NCI-H146 treated with DMSO at 0.1 percent for 48 hours (cell line): ENCODE results near the gene PLEK.

Source experiments
- DNase-seq: peaks from one replicate; lab custom pipeline; 2025; ENCODE audit not compliant: unreplicated experiment; lab: John Stamatoyannopoulos, UW

PLEK gene

DNA sequence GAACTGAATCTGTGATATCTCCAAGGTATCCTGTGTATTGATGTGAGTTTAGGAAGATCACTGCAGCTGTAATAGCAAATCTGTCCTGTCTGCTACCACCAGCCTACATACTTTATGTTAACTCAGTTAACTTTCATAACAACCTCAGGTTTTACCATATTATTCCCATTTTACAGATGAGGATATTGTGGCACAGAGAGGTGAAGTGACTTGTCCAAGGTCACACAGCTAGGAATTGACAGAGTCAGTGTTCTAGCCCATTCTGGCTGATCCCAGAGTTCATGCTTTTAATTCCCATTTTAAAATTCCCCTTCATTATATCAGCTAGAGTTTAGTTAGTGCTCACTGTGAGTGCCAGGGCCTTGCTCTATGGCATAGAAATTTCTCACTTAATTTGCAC, 49.4 kb downstream of the PLEK start:
- no peak for DNase-seq

DNA sequence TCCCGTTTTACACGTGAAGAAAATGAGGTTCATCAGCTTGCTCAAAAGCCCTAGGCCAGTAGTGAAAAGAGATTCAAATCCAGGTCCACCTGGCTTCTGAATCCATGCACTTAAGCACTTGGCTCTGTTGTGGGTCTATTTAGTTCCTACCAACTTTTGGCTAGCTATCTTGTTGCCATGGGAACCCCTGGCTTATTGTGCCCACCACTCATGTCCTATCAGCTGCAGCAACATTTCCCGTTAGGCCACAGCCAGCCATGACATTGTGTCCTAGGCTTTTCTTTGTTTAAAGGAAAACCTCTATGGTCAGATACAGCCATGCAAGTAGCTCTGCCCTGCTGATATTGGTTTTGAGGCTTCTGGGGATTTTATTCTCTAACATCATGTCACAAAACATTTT, 49.8 kb downstream of the PLEK start:
- no peak for DNase-seq

DNA sequence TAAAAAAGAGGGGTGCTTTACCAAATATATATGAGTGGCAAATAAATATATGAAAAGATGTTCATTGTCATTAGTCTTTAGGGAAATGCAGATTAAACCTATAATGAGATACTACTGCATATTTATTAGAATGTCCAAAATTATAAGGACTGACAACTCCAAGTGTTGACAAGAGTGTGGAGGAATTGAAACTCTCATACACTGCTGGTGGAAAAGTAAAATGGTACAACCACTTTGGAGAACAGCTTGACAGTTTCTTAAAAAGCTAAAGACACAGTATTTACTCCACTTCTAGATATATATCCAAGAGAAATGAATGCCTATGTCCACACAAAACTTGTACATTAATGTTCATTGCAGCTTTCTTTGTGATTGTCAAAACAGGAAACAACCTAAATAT, 50.4 kb downstream of the PLEK start:
- DNase-seq: no peak

DNA sequence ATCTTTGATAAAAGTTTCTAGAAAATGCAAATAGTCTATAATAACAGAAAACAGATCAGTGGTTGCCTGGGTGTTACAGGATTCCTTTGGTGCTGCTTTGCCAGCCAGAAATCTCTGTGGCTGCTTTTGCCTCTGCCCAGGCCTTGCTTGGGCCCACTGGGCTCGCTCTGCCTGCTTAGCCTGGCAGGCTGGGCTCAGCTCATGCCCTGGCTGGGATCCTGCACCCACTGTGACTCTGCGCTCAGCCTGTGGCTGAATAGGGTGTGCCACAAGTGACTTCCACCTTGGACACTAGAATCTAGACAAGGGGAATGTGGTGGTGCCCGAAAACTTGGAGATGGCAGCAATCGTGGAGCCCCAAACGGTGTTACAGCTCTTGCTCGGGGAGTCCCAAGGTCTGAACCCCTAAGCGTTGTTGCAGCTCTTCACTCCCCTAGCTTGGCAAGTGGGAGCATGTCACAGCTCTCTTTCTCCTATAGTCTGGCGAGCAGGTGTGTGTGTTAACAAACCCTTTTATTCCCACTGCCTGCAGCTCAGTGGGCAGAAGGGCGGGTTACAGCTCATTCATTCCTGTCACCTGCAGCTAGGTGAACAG, 51.1 kb downstream of the PLEK start:
- no peak for DNase-seq

DNA sequence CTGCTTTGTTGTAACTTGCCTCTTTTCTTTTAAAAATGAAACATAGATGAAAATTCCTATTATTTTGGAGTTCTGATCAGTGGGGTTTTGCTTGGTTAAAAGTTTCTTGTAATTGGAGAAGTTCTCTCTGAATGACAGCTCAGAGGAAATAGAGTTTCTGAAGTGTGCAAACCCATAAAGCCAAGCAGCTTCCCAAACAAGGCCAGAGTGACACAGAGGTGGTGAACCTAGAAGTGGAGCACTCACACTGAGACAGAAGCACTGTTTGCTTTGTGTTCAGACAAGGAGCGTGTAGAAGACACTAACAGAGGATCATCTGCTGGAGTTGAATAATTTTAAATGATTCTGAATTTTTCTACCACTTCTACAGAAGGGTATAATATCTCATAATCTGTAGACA, 52.8 kb downstream of the PLEK start:
- no peak for DNase-seq

DNA sequence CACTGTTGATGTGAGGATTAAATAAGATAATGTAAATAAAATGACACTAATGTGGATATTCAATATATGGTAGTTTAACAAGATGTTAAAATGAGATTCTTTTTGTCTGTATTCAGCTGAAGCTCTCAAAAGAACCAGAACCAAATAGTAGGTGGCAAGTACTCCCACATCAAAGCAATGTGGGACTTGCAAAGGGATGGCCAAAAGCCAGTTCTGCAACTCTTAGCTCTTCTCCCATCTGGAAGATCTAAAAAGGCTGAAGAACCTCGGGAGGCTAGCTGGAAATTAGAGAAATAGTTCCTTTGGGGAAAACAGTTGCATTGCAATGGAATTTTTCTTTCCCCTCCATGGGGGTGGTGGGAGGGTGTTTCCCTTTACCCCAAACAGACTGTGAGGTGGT, 53.3 kb downstream of the PLEK start:
- no peak for DNase-seq

DNA sequence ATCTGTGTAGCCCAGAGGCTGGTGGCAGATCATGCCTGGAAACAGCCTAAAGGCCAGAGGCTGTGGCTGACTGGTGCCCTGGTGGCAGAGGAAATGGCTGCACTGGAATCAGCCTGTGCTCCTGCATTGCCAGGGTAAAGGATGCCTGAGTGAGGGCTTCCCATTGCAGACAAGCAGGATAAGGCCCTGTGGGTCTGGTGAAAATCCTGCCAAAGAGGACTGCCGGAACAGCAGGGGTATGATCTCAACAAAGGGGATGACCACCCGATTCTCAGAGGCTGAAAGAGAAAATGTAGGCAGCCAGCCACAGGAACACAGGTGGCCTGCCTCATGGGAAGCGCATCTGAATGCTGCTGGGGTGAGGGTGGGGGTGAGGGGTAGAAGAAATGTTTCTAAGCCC, 53.8 kb downstream of the PLEK start:
- DNase-seq: no peak

DNA sequence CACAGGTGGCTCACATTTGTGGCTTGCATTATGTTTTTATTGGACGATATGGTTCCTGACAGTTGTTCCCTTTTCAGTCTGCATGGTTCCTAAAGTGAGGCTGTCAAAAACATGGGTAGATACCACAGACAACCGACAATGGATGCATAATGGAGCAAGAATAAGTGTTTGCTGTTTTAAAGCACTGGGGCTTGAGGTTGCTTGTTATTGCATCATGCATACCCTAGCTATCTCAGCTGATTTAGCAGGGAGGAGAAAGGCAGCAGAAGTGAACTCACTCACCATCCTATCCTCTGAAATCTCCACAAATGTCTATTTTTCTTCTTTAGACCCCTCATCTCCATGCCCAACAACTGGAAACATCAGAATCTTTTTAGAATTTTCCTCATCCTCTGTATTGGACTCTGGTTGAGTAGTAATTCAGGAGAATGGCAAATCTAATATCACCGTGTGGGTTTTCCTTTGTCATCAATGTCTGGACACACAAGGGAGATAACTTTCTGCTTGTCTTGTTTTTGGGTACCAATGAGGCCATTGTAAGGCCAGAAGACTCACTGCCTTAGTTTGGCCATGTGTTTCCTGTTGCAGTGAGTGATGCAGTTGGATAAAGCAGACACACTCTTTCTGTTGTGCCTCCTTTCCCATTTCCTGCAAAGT, 55.3 kb downstream of the PLEK start:
- DNase-seq: no peak

DNA sequence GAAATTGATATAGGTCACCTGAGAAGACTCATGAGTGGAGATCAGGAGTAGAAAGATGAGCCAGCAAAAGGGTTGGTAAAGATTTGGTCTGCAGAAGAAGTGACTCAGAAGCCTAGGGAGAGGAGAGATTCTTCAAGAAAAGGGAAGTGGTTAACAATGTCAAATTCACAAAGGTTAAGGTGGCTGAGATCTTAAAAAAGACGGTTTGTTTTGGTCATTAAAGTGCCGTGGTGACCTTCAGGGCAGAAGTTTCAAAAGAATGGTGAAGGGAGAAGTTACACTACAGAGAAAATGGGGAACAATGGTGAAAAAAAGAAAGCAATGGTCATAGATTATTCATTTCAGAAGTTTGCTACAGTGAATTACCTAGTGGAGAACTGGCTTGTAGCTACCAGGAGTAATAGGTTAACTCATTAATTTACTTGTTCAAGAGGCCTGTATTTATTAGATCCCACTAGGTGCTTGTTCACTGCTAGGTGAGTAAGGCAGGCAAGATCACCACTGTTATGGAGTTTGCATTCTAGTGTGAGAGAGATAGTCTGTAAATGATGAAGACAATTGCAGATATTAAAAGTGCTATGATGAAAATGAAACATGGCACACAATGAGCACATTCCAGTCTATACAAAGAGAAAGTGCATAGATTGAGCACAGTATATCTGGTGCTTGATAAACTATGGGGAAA, 59.0 kb downstream of the PLEK start:
- no peak for DNase-seq

DNA sequence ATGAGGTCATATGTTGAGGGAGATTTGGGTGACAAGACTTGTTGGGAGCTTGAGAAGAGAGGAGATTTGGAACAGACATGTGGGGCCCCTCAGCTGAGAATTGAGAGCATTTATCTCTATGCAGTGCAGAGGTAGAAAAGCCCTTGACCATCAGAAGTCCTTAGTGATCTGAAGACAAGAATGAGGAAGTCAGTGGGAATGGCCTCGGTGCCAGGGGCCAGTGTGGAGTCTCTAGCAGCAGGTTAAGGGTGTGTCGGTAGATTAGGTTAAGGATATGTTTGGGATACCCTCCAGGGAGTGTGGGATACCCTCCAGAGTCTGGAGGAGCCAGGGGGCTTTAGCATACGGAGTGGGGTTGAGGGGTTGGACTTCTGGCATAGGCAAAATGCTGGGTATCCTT, 60.4 kb downstream of the PLEK start:
- DNase-seq: no peak

DNA sequence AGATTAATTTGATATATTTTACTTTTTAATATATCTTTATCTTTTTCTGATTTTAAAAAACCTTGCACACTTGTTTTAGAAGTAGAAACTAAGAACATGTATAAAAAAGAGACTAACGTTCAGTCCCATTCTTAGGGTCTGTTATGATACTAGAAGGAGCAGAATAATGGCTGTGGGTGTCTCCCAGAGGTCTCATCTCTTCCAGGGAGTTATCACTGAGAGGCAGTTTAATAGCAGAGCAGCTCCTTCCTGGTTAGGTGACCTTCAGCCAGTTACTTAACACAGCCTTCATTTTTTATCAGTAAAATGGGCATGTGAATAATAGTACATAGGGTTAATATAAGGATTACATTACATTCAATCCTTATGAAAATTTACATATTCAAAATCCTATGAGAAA, 61.4 kb downstream of the PLEK start:
- no peak for DNase-seq

DNA sequence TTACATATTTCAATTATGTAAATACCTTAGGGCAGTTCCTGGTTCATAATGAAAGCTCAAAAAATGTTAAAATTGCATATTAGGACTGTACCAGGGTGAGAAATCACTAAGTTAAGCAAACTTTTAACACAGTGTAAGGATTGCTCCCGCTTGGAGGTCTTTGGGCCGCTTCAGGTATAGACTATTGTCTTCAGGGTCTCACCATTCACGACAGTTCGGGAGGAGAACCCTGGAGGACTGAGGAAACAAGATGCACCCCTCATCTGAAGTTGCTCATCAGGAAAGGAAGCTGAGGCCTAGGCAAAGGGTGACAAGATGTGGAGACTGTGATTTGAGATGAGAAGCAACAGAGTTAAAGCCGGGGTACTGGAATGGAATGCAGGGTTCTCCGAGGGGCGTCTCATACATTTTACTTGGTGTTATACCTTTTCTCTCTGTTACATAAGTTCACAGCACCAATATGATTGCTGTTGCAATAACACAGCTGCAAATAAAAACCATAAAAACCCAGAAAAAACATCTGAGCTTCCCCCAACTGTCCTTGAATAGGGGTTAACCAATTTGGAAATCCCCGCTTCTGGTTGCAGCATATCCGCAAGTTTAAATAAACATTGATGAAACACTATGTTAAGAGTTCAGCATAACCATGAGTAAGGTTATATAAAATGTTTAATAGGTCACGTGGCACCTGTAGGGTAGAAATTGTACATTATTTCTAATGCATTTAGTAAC, 61.9 kb downstream of the PLEK start:
- DNase-seq: no peak

DNA sequence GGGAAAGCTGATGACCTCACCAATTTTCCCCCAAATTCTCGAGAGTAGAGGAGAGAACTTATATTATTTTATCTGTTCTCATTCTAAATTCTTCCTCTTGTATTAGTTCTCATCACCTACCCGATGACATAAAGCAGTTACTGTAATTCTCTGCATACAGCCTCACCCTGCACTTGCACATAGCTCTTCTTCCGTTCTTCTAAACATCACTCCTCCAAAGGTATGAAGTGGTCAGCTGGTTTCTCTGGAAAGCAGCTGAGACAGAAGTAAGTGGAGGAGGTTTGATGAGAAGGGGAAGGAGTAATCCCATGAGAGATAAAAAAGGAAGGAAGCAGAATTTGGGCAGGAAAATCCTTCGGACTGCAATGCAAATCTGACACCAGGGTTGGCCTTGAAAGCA, 63.0 kb downstream of the PLEK start:
- no peak for DNase-seq

DNA sequence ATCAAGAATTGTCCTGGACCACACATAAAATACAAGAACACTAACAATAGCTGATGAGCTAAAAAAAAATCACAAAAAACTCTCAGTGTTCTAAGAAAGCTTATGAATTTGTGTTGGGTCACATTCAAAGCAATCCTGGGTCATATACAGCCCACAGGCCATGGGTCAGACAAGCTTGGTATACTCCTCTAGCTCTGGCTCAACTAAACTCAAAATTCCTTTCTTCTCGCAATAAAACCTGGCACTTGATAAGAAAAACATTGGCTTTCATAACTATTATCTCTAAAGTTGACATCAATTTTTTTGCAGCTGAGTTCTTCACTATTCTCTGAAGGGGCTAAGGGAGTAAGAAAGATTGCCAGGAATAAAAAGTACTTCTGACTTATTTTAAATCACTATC, 63.7 kb downstream of the PLEK start:
- DNase-seq: no peak

DNA sequence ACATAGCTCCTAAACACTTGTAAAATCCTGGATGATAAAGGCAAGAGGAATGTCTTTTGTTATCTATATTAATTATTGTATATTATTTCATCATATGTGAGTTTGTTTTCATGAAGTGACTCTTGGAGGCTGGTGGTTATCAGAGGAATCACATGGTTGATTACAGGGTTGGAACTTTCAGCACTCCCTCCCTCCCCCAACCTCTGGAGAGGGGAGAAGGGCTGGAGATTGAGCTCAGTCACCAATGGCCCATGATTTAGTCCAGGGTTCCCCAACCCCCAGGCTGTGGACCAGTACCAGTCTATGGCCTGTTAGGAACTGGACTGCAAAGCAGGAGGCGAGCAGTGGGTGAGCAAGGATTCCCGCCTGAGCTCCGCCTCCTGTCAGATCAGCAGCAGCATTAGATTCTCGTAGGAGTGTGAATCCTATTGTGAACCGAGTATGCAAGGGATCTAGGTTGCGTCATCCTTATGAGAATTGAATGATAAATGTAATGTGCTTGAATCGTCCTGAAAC, 64.3 kb downstream of the PLEK start:
- no peak for DNase-seq

DNA sequence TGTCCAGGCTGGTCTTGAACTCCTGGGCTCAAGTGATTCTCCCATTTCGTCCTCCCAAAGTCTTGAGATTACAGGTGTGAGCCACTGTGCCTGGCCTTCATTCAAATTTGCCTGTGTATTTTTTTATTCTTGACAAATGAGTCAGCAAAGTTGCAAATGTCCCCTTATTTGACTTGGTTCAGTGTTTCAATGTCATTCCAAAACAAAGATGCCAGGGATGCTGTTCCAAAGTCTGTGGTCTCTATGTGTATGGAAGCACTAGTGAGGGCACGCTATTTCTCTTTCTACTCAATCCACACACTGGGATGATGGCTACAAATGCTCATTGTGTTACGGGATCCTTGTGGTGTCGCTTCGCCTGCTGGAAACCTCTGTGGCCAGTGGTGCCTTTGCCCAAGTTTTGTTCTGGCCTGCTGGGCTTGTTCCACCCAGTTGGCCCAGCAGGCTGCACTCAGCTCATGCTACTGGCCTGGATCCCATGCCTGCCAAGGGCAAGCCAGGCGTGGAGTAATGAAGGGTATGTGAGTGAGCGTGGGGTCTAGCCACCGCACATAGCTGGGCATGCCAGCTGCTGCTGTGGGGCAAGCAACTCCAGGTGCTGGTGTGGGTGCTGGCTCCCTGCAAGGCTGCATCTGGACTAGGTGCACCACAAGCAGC, 66.4 kb downstream of the PLEK start:
- DNase-seq: no peak

DNA sequence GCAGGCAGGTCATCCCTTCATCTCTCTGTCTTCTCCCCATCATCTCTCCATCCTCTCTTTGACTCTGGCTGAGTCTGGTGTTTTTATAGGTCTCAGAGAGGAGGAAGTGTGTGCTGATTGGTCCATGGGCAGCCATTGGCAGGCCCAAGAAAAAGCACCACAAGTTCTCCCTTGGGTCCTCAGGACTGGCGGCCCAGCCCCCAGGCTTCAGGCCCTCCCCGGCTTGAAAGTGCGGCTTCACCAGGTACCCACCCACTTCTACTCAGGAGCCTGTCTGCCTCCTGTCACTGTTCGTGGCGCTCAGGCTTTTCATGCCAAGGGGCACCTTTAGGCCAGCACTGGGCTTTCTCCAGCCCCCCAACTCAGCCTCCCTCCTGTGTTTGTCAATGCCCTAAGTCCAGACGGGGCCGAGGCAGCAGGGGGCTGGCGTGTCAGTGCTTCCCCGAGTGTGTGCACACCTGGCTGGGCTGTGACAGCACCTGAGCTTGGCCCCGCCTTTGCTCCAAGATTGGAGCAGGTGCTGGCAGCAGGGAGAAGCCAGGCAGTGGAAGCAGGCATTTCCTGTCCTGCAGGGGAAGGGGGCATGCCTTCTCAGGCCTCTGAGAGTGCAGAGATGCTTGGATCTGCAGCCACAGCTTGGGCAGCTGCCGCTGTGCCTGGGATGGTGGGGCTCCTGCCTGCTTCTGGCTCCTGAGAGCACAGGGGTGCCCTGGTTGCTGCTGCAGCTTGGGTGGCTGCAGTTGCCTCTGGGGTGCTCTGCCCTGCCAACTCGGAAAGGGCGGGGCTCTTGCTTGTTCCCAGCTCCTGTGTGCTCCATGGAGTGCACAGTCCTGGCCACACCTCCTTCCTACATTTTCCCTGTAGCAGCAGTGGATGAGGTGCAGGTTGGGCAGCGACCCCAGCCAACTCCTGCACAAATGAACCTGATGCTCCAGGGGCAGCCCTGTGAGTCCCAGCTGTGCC, 67.9 kb downstream of the PLEK start:
- peak; percentile 22 for DNase-seq

DNA sequence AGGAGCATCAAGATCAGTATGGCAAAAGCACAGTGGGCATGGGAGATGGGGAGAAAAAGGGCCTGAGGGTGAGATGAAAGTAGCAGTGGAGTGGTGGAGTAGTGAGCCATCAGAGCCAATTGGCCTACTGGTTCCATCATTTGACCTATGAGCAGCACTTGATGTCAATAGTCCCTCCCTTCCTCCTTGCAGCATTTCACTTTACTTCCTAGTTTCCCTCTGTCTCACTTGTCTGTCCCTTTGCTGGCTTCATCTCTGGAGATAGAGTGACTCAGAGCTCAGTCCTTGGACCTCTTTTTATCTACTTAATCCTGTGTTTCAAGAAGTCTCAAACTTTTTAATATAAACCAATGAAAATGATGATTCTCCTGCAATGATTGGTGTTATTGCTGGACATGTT, 69.9 kb downstream of the PLEK start:
- no peak for DNase-seq

DNA sequence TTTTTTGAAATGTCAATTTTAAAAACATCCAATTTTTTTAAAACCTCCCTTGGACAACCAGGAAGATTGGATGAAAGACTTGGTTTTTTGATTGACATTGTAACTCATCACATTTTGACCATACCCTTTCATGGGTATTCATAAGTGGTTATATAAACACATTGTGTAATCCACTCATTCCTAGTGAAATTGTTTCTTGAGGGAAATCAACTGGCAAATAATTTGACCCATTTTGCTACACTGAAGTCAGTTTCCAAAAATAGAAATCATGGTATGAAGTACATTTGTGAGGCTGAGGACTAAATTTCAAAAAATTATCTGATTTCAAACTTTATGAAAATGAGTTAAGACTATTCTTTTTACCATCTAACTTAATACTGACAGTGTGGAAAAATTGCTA, 70.5 kb downstream of the PLEK start:
- DNase-seq: no peak

DNA sequence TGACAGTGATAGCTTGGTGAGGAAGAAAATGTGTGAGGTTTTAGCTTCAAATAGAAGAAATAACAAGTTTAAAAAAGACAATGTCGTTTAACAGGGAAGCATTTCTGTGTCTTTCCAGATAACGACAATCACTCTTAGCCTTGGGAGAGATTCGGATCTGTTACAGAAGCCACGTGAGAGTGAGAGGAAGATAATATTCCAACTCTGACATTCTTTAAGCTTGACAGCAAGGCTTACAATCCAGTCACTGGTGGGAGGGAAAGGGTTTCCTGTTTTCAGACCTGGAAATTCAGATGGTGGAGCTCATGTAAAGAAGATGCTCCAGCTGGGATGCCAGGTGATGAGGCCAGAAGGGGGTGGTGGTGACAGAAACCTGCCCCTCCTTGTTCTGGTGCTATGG, 71.2 kb downstream of the PLEK start:
- DNase-seq: no peak
